NCI-H2081 treated with DMSO at 0.1 percent for 48 hours (cell line): ENCODE results near the gene NUCB1.
"Not testable (repeated sequence)": the region's sequence is repeated elsewhere in the genome, so short reads cannot be mapped to it uniquely, and the experiment has no call there.

ENCODE experiments used
- DNase-seq: peaks from one replicate; lab custom pipeline; 2025; lab: John Stamatoyannopoulos, UW

NUCB1 gene

GRCh38 chr19:48874303-48875135 lies 25.6 kb upstream of the NUCB1 start:
- no peak for DNase-seq

GRCh38 chr19:48876043-48876981 lies 23.8 kb upstream of the NUCB1 start:
- DNase-seq: not testable (repeated sequence)

GRCh38 chr19:48877855-48878195 lies 22.3 kb upstream of the NUCB1 start:
- DNase-seq: no peak

GRCh38 chr19:48878196-48879024 lies 21.7 kb upstream of the NUCB1 start:
- DNase-seq: no peak

- DNase-seq: no peak
Measured at GRCh38 chr19:48879025-48879637, 21.0 kb upstream of the NUCB1 start.

DNA sequence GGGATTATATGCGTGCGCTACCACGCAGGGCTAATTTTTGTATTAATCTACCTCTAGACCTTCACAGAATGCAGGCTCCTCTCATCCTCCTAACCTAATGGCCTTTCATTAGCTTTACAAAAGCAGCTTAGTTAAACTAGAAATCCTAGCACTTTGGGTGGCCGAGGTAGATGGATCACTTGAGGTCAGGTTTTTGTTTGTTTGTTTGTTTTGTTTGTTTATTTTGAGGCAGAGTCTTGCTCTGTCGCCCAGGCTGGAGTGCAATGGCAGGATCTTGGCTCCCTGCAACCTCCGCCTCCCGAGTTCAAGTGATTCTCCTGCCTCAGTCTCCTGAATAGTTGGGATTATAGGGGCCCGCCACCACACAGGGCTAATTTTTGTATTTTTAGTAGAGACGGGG lies 20.4 kb upstream of the NUCB1 start:
- not testable (repeated sequence) for DNase-seq

DNA sequence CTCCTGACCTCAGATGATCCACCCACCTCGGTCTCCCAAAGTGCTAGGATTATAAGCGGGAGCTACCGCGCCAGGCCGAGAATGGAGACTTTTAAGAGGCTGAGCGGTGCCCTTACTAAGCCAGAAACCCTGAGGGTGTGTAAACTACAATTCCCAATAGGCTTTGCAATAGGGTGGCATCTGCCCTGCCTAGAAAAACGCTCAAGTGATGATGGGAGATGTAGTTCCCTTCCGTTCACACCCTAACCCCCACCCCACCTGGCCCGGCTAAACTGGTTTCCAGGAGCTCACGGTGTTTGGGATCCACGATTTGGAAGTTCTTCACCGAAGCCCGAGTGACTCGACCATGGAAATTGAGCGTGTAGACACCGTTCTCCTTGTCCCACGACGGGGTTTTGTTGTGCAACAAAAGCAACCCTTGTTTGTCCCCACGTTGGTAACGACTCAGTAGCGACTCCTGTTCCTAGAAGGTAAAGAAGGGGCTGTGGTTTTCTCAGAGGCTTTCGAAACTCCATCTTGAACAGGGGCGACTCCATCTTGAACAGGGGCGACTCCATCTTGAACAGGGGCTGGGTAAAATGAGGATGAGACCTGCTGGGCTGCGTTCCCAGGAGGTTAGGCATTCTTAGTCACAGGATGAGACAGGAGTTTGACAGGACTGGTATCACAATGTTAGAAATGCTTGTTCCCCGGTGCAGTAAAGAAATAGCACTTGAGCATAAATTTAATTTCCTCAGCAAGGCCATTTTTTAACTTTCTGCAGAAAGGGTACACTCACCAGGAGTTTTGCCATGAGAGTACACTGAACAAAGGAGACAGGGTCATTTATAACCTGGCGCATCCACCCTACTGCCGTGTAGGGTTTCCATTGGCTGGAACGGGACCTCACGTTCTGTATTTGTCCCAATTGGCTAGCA lies 18.1 kb upstream of the NUCB1 start:
- DNase-seq: no peak

GRCh38 chr19:48883726-48884125 lies 16.4 kb upstream of the NUCB1 start:
- no peak for DNase-seq

- no peak for DNase-seq
Measured at GRCh38 chr19:48887861-48888612, 12.1 kb upstream of the NUCB1 start.

GRCh38 chr19:48889496-48889895 lies 10.6 kb upstream of the NUCB1 start:
- DNase-seq: not testable (repeated sequence)

DNA sequence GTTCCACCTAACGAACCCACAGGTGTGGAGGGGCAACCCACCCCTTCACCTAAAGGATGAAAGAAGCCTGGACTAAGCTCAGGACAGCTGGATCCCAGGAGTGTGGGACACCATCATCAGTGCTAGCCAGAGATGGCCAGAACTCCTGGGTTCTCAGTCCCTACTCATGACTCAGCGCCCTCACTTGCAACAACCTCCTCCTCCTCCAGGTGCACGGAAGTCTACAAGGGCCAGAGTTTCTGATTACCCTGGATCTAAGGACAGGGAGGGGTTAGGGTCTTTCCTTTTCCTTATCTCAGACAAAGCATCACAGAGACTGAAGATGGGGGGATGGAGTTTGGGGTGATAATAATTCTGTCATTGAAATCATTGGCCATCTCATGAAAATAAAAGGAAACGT lies 9.6 kb upstream of the NUCB1 start:
- no peak for DNase-seq

DNA sequence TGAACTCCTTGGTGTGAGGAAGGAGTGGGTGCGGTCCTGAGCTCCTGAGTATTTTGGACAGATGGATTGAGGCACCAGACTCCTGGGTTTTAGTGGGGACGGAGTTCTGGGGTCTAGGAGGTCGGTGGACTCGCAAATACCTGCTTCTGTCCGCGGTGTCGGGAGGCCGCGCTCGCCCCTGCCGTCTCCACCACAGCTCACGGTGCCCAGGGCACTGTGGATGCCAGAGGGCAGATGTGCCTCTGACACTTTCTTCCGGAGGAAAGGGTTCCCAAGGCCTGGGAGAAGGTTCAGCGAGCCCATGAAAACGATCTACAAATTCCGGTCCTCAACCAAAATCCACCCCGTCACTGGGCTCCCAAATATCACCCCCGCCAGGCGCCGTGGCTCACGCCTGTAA lies 4.9 kb upstream of the NUCB1 start:
- no peak for DNase-seq

- DNase-seq: no peak
Measured at GRCh38 chr19:48896191-48896720, 3.9 kb upstream of the NUCB1 start.

- no peak for DNase-seq
Measured at GRCh38 chr19:48897181-48897580, 2.9 kb upstream of the NUCB1 start.

DNA sequence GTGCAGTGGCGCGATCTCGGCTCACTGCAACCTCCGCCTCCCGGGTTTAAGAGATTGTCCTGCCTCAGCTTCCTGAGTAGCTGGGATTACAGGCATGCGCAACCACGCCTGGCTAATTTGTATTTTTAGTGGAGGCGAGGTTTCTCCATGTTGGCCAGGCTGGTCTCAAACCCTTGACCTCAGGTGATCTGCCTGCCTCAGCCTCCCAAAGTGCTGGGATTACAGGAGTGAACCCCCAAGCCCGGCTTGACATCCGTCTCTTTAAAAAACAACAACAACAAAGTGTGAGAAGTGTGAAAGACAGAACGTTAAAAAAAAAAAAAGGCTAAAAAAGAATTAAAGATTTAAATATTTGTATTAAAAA lies 744 bp upstream of the NUCB1 start:
- DNase-seq: not testable (repeated sequence)

DNA sequence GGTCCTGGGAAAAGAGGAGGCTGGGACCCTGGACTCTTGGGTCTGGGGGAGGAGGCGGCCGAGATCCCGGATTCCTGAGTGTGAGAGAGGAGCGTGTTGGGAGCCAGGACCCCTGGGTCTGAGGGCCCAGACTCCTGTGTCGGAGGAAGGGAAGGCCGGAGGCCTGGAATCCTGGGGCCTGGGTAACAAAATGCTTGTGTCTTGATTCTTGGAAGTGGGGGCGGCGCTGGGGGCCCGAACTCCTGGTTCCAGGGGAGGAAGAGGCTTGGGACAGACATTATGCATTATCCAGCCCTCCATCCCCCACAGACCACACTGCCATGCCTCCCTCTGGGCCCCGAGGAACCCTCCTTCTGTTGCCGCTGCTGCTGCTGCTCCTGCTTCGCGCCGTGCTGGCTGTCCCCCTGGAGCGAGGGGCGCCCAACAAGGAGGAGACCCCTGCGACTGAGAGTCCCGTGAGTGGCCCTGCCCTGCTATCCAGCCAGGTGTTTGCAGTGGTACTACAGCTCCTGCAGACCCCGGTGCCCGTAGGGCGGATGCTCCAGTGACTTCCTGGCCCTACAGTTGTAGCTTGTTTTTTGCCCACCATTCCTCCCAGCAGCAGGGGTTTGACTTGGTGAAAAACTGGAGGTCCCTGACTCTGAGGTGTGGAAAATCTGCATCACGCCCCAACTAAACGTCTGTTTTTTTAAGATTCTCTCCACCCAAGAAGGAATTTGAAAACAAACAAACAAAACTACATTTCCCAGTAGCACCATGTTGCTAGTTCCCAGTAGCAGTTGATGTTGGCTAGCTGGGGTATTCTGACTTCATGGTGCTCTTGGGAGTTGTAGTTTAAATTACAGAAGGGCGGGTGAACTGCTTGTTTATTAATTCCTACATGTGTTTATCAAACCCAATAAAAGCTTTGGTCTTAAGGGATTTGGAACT lies 630 bp downstream of the NUCB1 start:
- no peak for DNase-seq

GRCh38 chr19:48902291-48902690 lies 2.2 kb downstream of the NUCB1 start:
- not testable (repeated sequence) for DNase-seq

DNA sequence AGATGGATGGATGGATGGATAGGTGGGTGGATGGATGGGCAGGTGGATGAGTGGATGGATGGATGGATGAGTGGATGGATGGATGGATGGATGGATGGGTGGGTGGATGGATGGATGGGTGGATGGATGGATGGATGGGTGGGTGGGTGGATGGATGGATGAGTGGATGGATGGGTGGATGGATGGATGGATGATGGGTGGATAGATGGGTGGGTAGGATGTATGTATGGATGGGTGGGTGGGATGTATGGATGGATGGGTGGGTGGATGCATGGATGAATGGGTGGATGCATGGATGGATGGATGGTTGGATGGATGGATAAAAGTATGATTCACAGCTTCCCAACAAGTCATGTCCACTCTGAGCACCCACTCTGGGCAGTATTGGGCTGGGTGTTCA lies 3.7 kb downstream of the NUCB1 start:
- DNase-seq: not testable (repeated sequence)

- DNase-seq: no peak
Measured at GRCh38 chr19:48905664-48906063, 5.6 kb downstream of the NUCB1 start.
